Thyroid gland (tissue), 4 donors: ENCODE data around the gene ARHGAP30.
A peak's percentile ranks its signal among the peaks of the same experiment; 100 is the strongest.

Experiments used
- CTCF ChIP-seq, 6 experiments: fragments of 200-600 bp in 3 of 6; fragments of 450-650 bp in 3 of 6; sonication (generic) in 3 of 6; IDR thresholded peaks; one replicate each; pipeline ENCODE4 v1.5.1; 2016 to 2019; ENCODE audit warnings: antibody characterized with exemption in 6 of 6, mild to moderate bottlenecking in 2 of 6, inconsistent platforms in 1 of 6, moderate library complexity in 1 of 6
- POLR2A ChIP-seq, 2 donors: fragments of 450-650 bp; IDR thresholded peaks; one replicate each; pipeline ENCODE4 v1.6.1; 2017; ENCODE audit warnings: antibody characterized with exemption in 2 of 2, mild to moderate bottlenecking in 2 of 2, moderate library complexity in 1 of 2

DNA sequence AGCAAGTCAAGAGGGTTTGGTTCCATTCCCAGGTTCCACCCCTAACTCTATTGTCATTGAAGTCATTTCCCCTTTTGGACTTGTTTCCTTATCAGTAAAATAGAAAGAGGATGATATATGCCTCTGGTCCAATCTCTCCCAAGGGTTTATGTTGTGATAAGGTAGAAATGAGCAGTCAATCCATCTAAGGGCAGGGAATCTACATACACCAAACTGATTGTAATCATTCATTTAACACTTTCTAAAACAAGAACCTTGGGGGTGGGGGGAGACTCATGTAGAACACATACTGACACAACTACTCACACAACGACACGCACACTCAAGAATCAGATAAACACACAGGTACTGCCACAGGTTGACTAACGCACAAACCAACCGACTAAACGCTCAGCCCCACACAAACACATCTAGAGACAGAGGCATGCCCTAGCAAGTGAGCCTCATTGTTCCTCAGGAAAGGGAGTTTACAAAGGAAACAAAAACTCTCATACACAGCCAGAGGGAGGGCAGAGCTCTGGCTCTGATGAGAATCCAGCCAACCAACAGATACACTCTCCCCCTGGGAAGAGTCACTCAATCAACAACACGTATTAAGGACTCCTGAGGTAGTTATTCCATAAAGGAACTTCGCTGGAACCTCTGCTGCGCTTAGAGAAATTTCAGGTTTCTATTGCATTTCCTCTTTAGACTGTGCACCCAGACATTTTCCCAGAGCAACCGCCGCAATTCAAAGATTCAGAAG is 49.8 kb downstream of the ARHGAP30 start:
- TF ChIP-seq CTCF (IDR thresholded peaks at IDR 0.05) (no peak), POLR2A (IDR thresholded peaks at IDR 0.05) (peak in 1 of 2 donors; percentile 48)
